CD8-positive, alpha-beta memory T cell (primary cell): ENCODE results near the gene FOXP4. TPM values are rescaled to one million over a fixed set of nuclear protein-coding genes. Genes with fewer than 3 reads are reported as not detected.

ENCODE experiments used
- CTCF ChIA-PET: fragments of 350-600 bp; sonication (Branson Sonifier 250); formaldehyde crosslinking; loops from one replicate; lab custom pipeline; 2021; ENCODE audit warnings: antibody characterized with exemption; lab: Charles Lee
- POLR2A ChIA-PET: fragments of 350-600 bp; sonication (Branson Sonifier 250); formaldehyde crosslinking; loops from one replicate; lab custom pipeline; 2021; ENCODE audit warnings: antibody characterized with exemption; lab: Charles Lee
- DNase-seq, 5 donors: peaks; one replicate each; pipeline versions ENCODE4 v3.0.0 to v3.0.0-alpha.2; 2020 to 2022; ENCODE audit warnings: mixed read lengths in 1 of 5
- H3K27ac ChIP-seq: one replicate; pipeline ENCODE4 v1.7.0; 2013; ENCODE audit warnings: low read depth, mild to moderate bottlenecking, low read length, moderate library complexity
- H3K27me3 ChIP-seq: 2 replicates; pipeline ENCODE4 v1.7.0; 2013; ENCODE audit warnings: low read length, mild to moderate bottlenecking; ENCODE audit not compliant: insufficient read depth, poor library complexity, severe bottlenecking
- H3K36me3 ChIP-seq: 2 replicates; pipeline ENCODE4 v1.7.0; 2013; ENCODE audit warnings: mild to moderate bottlenecking, low read length, moderate library complexity; ENCODE audit not compliant: insufficient read depth
- H3K4me1 ChIP-seq: 2 replicates; pipeline ENCODE4 v1.7.0; 2013; ENCODE audit warnings: mild to moderate bottlenecking, low read length, moderate library complexity; ENCODE audit not compliant: insufficient read depth
- H3K4me3 ChIP-seq: 2 replicates; pipeline ENCODE4 v1.7.0; 2013; ENCODE audit warnings: mild to moderate bottlenecking, low read length
- H3K9me3 ChIP-seq: 2 replicates; pipeline ENCODE4 v1.7.0; 2013; ENCODE audit warnings: mild to moderate bottlenecking, low read length
- H3K27ac Mint-ChIP-seq, 8 donors: one replicate each; pipeline ENCODE4 v1.8.0; 2020 to 2021; ENCODE audit warnings: mixed read lengths in 8 of 8, mild to moderate bottlenecking in 6 of 8, inconsistent platforms in 3 of 8, moderate library complexity in 3 of 8
- H3K27me3 Mint-ChIP-seq, 2 donors: one replicate each; pipeline ENCODE4 v1.8.0; 2020 to 2021; ENCODE audit warnings: mixed read lengths in 2 of 2, mild to moderate bottlenecking in 1 of 2, moderate library complexity in 1 of 2
- H3K36me3 Mint-ChIP-seq, 3 donors: one replicate each; pipeline ENCODE4 v1.8.0; 2020 to 2021; ENCODE audit warnings: mixed read lengths in 3 of 3, inconsistent platforms in 1 of 3, mild to moderate bottlenecking in 1 of 3
- H3K4me1 Mint-ChIP-seq, 3 donors: one replicate each; pipeline ENCODE4 v1.8.0; 2020 to 2021; ENCODE audit warnings: mixed read lengths in 3 of 3, inconsistent platforms in 1 of 3, mild to moderate bottlenecking in 1 of 3
- H3K4me3 Mint-ChIP-seq, 7 donors: one replicate each; pipeline ENCODE4 v1.8.0; 2020 to 2021; ENCODE audit warnings: mixed read lengths in 7 of 7, mild to moderate bottlenecking in 6 of 7, moderate library complexity in 4 of 7, inconsistent platforms in 2 of 7
- H3K9me3 Mint-ChIP-seq, 5 donors: one replicate each; pipeline ENCODE4 v1.8.0; 2020 to 2022; ENCODE audit warnings: mixed read lengths in 5 of 5, mild to moderate bottlenecking in 3 of 5, moderate library complexity in 2 of 5, inconsistent platforms in 1 of 5
- polyA plus RNA-seq: library from polyadenylated mRNA; unstranded; fragments of 300-500 nt; fragmentation: Illumina TruSeq; gene quantifications from one replicate; pipeline ENCODE4 v1.2.3, GENCODE V29; 2021
- total RNA-seq, 2 experiments: library from RNA; stranded (reverse); gene quantifications; one replicate each; pipeline ENCODE4 v1.2.3, GENCODE V29; 2021

The FOXP4 gene
- total and polyA plus RNA-seq, 3 experiments from 2014 or later = 1.6 to 22.3 (median 22.2) TPM

DNA sequence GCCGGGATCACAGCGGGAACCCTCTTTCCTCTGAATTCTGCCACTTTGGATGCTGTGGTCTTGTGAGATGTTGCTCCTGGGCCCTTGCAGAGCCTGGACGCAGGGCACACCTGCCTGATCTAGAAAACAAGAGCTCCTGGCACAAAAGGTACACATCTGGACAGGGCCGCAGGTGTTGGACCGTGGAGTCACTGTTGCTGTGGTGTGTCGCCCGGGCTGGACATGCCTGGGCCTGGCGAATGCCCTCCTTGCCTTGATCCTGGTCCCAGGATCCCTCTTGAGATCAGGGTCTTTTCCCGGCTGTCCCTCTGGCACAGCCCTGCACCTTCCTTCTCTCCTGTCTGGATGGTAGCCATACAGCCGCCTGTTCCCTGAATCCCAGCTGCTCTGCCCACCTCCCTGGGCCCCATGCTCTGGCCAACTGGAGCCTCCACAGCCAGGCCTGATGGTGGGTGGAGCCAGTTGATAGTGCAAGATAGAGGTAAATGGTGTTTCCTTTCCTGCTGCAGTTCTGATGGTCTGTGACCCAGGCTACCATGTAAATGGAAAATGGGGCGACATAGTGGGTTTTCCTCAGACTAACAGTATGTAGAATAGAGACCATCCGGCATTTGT lies 5.0 kb downstream of the FOXP4 start:
- H3K36me3 Mint-ChIP-seq = peaks cover 5 to 10% (median 9%) of the 10 kb centered on the region in 3 donors
- Histone ChIP-seq H3K27me3 (peaks cover 23% of the 10 kb centered on the region), H3K4me1 (peaks cover 29% of the 10 kb centered on the region), H3K9me3 (no peaks in the 10 kb centered on the region), H3K27ac (no peak overlapping the region), H3K36me3 (no peaks in the 10 kb centered on the region), H3K4me3 (no peak overlapping the region)
- ChIA-PET POLR2A (no interaction called here), CTCF (interaction anchor here (1.4 kb wide), 1 partner anchor 132 kb away, joined by 3 read pairs; no protein-coding TSS in a partner anchor)
- H3K27me3 Mint-ChIP-seq = peaks cover 2 to 10% of the 10 kb centered on the region in 2 donors
- peaks cover 19 to 24% (median 22%) of the 10 kb centered on the region in 3 donors for H3K4me1 Mint-ChIP-seq
- peak overlapping the region in 1 of 8 donors; percentile 17 for H3K27ac Mint-ChIP-seq
- no peaks in the 10 kb centered on the region for H3K9me3 Mint-ChIP-seq
- no peak for DNase-seq
- peak overlapping the region in 1 of 7 donors; percentile 95 for H3K4me3 Mint-ChIP-seq

DNA sequence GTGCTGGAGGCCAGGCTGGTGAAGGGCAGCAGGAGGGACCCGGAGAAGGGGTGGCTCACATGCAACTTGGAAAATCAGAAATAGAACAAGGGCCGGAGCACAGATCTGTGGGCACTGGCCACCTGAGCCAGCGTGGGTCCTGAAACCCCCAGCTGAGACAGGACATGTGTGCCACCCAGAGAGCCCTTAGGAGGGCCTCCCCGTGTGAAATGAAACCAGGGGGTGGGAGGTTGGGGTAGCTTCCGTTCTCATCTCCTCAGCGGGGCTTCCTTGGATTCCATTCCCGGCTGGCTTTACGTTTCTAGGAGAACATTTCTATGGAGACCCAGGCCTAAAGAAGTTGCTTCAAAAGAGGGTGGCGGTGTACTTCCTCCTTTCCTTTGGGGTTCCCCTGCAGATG lies 5.7 kb downstream of the FOXP4 start:
- H3K36me3 ChIP-seq = no peaks in the 10 kb centered on the region
- peak overlapping the region in 1 of 7 donors; percentile 95 for H3K4me3 Mint-ChIP-seq
- peaks cover 19 to 24% (median 22%) of the 10 kb centered on the region in 3 donors for H3K4me1 Mint-ChIP-seq
- peak overlapping the region in 1 of 8 donors; percentile 49 for H3K27ac Mint-ChIP-seq
- H3K27me3 Mint-ChIP-seq = peaks cover 2 to 10% of the 10 kb centered on the region in 2 donors
- ChIA-PET POLR2A (no interaction called here), CTCF (interaction anchor here (1.4 kb wide), 1 partner anchor 131 kb away, joined by 3 read pairs; no protein-coding TSS in a partner anchor)
- no peaks in the 10 kb centered on the region for H3K9me3 Mint-ChIP-seq
- DNase-seq = no peak
- H3K36me3 Mint-ChIP-seq = peaks cover 5 to 10% (median 9%) of the 10 kb centered on the region in 3 donors
- H3K27ac ChIP-seq = no peak overlapping the region
- H3K4me3 ChIP-seq = no peak overlapping the region
- no peaks in the 10 kb centered on the region for H3K9me3 ChIP-seq
- peaks cover 23% of the 10 kb centered on the region for H3K27me3 ChIP-seq
- H3K4me1 ChIP-seq = peaks cover 29% of the 10 kb centered on the region

DNA sequence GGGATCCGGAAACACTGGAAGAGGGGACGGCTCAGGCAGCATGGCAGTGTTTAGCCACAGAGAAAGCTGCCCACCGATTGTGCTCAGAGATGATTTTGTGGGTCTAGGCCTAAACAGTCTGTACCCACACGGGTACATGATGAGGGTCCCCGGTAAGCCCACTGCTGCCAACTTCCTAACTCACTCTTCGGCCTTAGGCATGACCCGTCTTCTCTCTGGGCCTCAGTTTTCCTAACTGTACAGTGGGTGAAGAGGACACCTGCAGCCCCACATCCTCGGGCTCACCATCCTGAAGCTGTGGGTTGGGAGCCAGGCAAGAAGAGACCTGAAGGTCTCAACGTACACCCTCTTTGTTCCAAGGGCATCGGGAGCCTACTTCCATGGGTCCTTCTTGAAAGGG lies 6.5 kb downstream of the FOXP4 start:
- peaks cover 5 to 9% (median 7%) of the 10 kb centered on the region in 3 donors for H3K36me3 Mint-ChIP-seq
- peaks cover 19 to 22% (median 20%) of the 10 kb centered on the region in 3 donors for H3K4me1 Mint-ChIP-seq
- H3K27me3 ChIP-seq = peaks cover 18% of the 10 kb centered on the region
- H3K4me3 Mint-ChIP-seq = no peak overlapping the region
- no peak overlapping the region for H3K4me3 ChIP-seq
- no peak for DNase-seq
- H3K9me3 Mint-ChIP-seq = no peaks in the 10 kb centered on the region
- POLR2A ChIA-PET = no interaction called here
- peaks cover 2 to 7% of the 10 kb centered on the region in 2 donors for H3K27me3 Mint-ChIP-seq
- H3K36me3 ChIP-seq = no peaks in the 10 kb centered on the region
- CTCF ChIA-PET = interaction anchor here (1.0 to 1.4 kb wide), 2 partner anchors 128 to 131 kb away, joined by 3 read pairs; no protein-coding TSS in a partner anchor
- H3K9me3 ChIP-seq = no peaks in the 10 kb centered on the region
- H3K4me1 ChIP-seq = peaks cover 24% of the 10 kb centered on the region
- no peak overlapping the region for H3K27ac Mint-ChIP-seq
- H3K27ac ChIP-seq = no peak overlapping the region

DNA sequence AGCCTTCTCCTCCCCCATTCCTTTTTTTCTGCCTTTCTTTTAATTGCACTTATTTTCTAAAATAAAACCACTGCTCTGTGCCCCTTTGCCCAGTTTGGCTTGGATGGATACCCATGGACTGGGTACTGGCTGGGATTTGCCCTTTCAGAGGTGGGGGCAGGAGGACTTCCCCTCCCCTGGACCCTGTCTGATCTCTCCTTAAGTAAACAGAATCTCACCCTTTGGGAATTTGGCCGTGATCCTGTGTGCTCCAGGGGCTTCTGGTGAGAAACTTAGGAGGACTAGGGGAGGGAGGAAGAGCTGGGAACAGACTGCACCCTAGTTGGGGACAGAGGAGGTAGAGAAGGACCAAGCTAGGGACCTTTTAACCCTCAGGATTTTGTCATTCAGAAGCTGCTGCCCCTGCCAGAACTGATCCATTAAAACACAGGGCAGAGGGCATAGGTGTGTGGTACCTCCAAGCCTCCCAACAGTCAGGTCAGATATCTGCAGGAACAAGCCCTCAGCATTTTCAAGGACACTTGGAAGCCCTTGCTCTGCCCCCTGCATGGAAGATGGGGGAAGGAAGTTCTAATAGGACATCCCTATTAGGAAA lies 7.3 kb downstream of the FOXP4 start:
- Mint-ChIP-seq H3K9me3 (no peaks in the 10 kb centered on the region), H3K4me1 (peaks cover 16 to 17% (median 16%) of the 10 kb centered on the region in 3 donors), H3K27me3 (peaks cover 2 to 4% of the 10 kb centered on the region in 2 donors), H3K4me3 (no peak overlapping the region), H3K36me3 (peaks cover 5 to 9% (median 7%) of the 10 kb centered on the region in 3 donors), H3K27ac (no peak overlapping the region)
- peaks cover 16% of the 10 kb centered on the region for H3K4me1 ChIP-seq
- H3K36me3 ChIP-seq = no peaks in the 10 kb centered on the region
- CTCF ChIA-PET = no interaction called here
- H3K27ac ChIP-seq = no peak overlapping the region
- POLR2A ChIA-PET = no interaction called here
- no peaks in the 10 kb centered on the region for H3K9me3 ChIP-seq
- H3K27me3 ChIP-seq = peaks cover 10% of the 10 kb centered on the region
- DNase-seq = no peak
- H3K4me3 ChIP-seq = no peak overlapping the region

- ChIA-PET POLR2A (no interaction called here), CTCF (interaction anchor here (1.5 kb wide), 1 partner anchor 36 kb away, joined by 5 read pairs; no protein-coding TSS in a partner anchor)
- H3K27ac Mint-ChIP-seq = peak overlapping the region in 1 of 8 donors; percentile 39
- Histone ChIP-seq H3K36me3 (no peaks in the 10 kb centered on the region), H3K27ac (no peak overlapping the region), H3K4me1 (peaks cover 15% of the 10 kb centered on the region), H3K4me3 (no peak overlapping the region), H3K27me3 (no peaks in the 10 kb centered on the region), H3K9me3 (no peaks in the 10 kb centered on the region)
- H3K4me3 Mint-ChIP-seq = peak overlapping the region in 1 of 7 donors; percentile 65
- H3K36me3 Mint-ChIP-seq = peaks cover 5 to 9% (median 7%) of the 10 kb centered on the region in 3 donors
- no peaks in the 10 kb centered on the region for H3K9me3 Mint-ChIP-seq
- H3K27me3 Mint-ChIP-seq = peaks cover 0 to 2% of the 10 kb centered on the region in 2 donors
- DNase-seq = no peak
- H3K4me1 Mint-ChIP-seq = peaks cover 19 to 24% (median 22%) of the 10 kb centered on the region in 3 donors
These were observed 9.4 kb downstream of the FOXP4 start for GRCh38 chr6:41555326-41556300.

DNA sequence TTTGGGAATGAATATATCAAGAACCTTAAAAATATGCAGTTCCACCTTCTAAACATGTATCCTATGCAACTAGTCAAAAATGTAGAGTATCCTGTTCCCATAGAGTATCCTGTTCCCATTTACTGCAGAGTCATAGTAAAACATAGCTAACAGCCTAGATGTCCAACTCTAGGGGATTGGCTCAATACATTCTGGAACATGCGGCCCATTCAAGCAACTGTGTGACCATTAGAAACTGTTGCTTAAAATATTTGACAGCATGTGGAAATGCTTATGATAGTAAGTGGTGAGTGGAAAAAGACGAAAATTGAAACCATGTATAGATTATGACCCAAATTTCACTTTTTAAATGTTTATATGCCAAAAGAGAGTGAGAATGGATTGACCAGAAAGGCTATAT lies 11.2 kb downstream of the FOXP4 start:
- Mint-ChIP-seq H3K36me3 (peaks cover 0 to 6% (median 0%) of the 10 kb centered on the region in 3 donors), H3K4me3 (peak overlapping the region in 1 of 7 donors; percentile 18), H3K9me3 (no peaks in the 10 kb centered on the region), H3K4me1 (peaks cover 30 to 35% (median 35%) of the 10 kb centered on the region in 3 donors), H3K27ac (no peak overlapping the region), H3K27me3 (peaks cover 0 to 4% of the 10 kb centered on the region in 2 donors)
- no peak for DNase-seq
- H3K36me3 ChIP-seq = no peaks in the 10 kb centered on the region
- ChIA-PET CTCF (interaction anchor here (0.9 to 1.5 kb wide), 2 partner anchors 22 to 34 kb away, joined by 3 to 5 read pairs; no protein-coding TSS in a partner anchor), POLR2A (no interaction called here)
- H3K27ac ChIP-seq = no peak overlapping the region
- H3K4me1 ChIP-seq = peaks cover 21% of the 10 kb centered on the region
- H3K27me3 ChIP-seq = no peaks in the 10 kb centered on the region
- no peak overlapping the region for H3K4me3 ChIP-seq
- H3K9me3 ChIP-seq = no peaks in the 10 kb centered on the region

- Mint-ChIP-seq H3K27ac (no peak overlapping the region), H3K27me3 (peaks cover 0 to 4% of the 10 kb centered on the region in 2 donors), H3K9me3 (no peaks in the 10 kb centered on the region), H3K36me3 (peaks cover 0 to 6% (median 0%) of the 10 kb centered on the region in 3 donors), H3K4me3 (peak overlapping the region in 1 of 7 donors; percentile 48), H3K4me1 (peaks cover 31 to 38% (median 35%) of the 10 kb centered on the region in 3 donors)
- DNase-seq = no peak
- H3K9me3 ChIP-seq = no peaks in the 10 kb centered on the region
- POLR2A ChIA-PET = no interaction called here
- peaks cover 21% of the 10 kb centered on the region for H3K4me1 ChIP-seq
- H3K4me3 ChIP-seq = no peak overlapping the region
- CTCF ChIA-PET = no interaction called here
- H3K27ac ChIP-seq = no peak overlapping the region
- no peaks in the 10 kb centered on the region for H3K27me3 ChIP-seq
- H3K36me3 ChIP-seq = no peaks in the 10 kb centered on the region
These were observed 12.0 kb downstream of the FOXP4 start for GRCh38 chr6:41558033-41558807.
